Mucosa of rectum (tissue), 2 donors: ENCODE data around the gene PTPRD.
"Not testable (repeated sequence)": the region's sequence is repeated elsewhere in the genome, so short reads cannot be mapped to it uniquely, and the experiment has no call there.

ENCODE experiments used
- H3K27ac ChIP-seq, 2 donors: one replicate each; pipeline ENCODE4 v1.7.0; 2013; ENCODE audit warnings: inconsistent platforms in 2 of 2, low read depth in 2 of 2, low read length in 2 of 2
- H3K27me3 ChIP-seq, 2 donors: one replicate each; pipeline ENCODE4 v1.7.0; 2013; ENCODE audit warnings: low read length in 2 of 2; ENCODE audit not compliant: control insufficient read depth in 2 of 2, insufficient read depth in 2 of 2
- H3K36me3 ChIP-seq, 2 donors: one replicate each; pipeline ENCODE4 v1.7.0; 2013; ENCODE audit warnings: low read length in 2 of 2; ENCODE audit not compliant: control insufficient read depth in 2 of 2, insufficient read depth in 2 of 2
- H3K4me1 ChIP-seq, 2 donors: one replicate each; pipeline ENCODE4 v1.7.0; 2013; ENCODE audit warnings: low read length in 2 of 2, mild to moderate bottlenecking in 1 of 2; ENCODE audit not compliant: control insufficient read depth in 2 of 2, insufficient read depth in 2 of 2
- H3K4me3 ChIP-seq, 2 donors: one replicate each; pipeline ENCODE4 v1.7.0; 2013; ENCODE audit warnings: low read length in 2 of 2
- H3K9ac ChIP-seq, 2 donors: one replicate each; pipeline ENCODE4 v1.7.0; 2013; ENCODE audit warnings: low read length in 2 of 2, low read depth in 1 of 2, mild to moderate bottlenecking in 1 of 2
- H3K9me3 ChIP-seq, 2 donors: one replicate each; pipeline ENCODE4 v1.7.0; 2013; ENCODE audit warnings: low read length in 2 of 2; ENCODE audit not compliant: control insufficient read depth in 2 of 2
- donor health status: healthy.
- donor health status: Normal muscosa, but diverticular disease.

The PTPRD gene

GRCh38 chr9:9122230-9122875 lies 1490.4 kb downstream of the PTPRD start:
- H3K27me3 ChIP-seq = no peaks in the 10 kb centered on the region
- no peak overlapping the region for H3K4me3 ChIP-seq
- no peak overlapping the region for H3K9ac ChIP-seq
- H3K36me3 ChIP-seq = no peaks in the 10 kb centered on the region
- no peaks in the 10 kb centered on the region for H3K4me1 ChIP-seq
- no peaks in the 10 kb centered on the region for H3K9me3 ChIP-seq
- H3K27ac ChIP-seq = no peak overlapping the region

- Histone ChIP-seq H3K9ac (no peak overlapping the region), H3K27me3 (no peaks in the 10 kb centered on the region), H3K4me1 (no peaks in the 10 kb centered on the region), H3K4me3 (no peak overlapping the region), H3K36me3 (no peaks in the 10 kb centered on the region), H3K9me3 (no peaks in the 10 kb centered on the region), H3K27ac (no peak overlapping the region)
These were observed 1494.9 kb downstream of the PTPRD start for GRCh38 chr9:9117866-9118265.

GRCh38 chr9:9112001-9112720 lies 1500.6 kb downstream of the PTPRD start:
- no peaks in the 10 kb centered on the region for H3K36me3 ChIP-seq
- H3K27ac ChIP-seq = no peak overlapping the region
- H3K27me3 ChIP-seq = no peaks in the 10 kb centered on the region
- no peak overlapping the region for H3K4me3 ChIP-seq
- no peaks in the 10 kb centered on the region for H3K9me3 ChIP-seq
- H3K9ac ChIP-seq = no peak overlapping the region
- H3K4me1 ChIP-seq = no peaks in the 10 kb centered on the region

GRCh38 chr9:9108641-9109040 lies 1504.2 kb downstream of the PTPRD start:
- Histone ChIP-seq H3K36me3 (no peaks in the 10 kb centered on the region), H3K27ac (no peak overlapping the region), H3K9ac (no peak overlapping the region), H3K9me3 (no peaks in the 10 kb centered on the region), H3K27me3 (no peaks in the 10 kb centered on the region), H3K4me1 (no peaks in the 10 kb centered on the region), H3K4me3 (no peak overlapping the region)

- H3K9me3 ChIP-seq = no peaks in the 10 kb centered on the region
- H3K36me3 ChIP-seq = no peaks in the 10 kb centered on the region
- H3K27me3 ChIP-seq = no peaks in the 10 kb centered on the region
- no peak overlapping the region for H3K27ac ChIP-seq
- no peak overlapping the region for H3K4me3 ChIP-seq
- no peaks in the 10 kb centered on the region for H3K4me1 ChIP-seq
- H3K9ac ChIP-seq = no peak overlapping the region
These were observed 1510.5 kb downstream of the PTPRD start for GRCh38 chr9:9102295-9102694.

GRCh38 chr9:9100070-9100469 lies 1512.7 kb downstream of the PTPRD start:
- H3K36me3 ChIP-seq = no peaks in the 10 kb centered on the region
- no peak overlapping the region for H3K9ac ChIP-seq
- H3K9me3 ChIP-seq = no peaks in the 10 kb centered on the region
- no peak overlapping the region for H3K4me3 ChIP-seq
- H3K4me1 ChIP-seq = no peaks in the 10 kb centered on the region
- H3K27me3 ChIP-seq = no peaks in the 10 kb centered on the region
- no peak overlapping the region for H3K27ac ChIP-seq

GRCh38 chr9:9099646-9100045 lies 1513.2 kb downstream of the PTPRD start:
- H3K9me3 ChIP-seq = no peaks in the 10 kb centered on the region
- H3K9ac ChIP-seq = no peak overlapping the region
- H3K27ac ChIP-seq = no peak overlapping the region
- H3K36me3 ChIP-seq = no peaks in the 10 kb centered on the region
- H3K4me1 ChIP-seq = no peaks in the 10 kb centered on the region
- no peak overlapping the region for H3K4me3 ChIP-seq
- no peaks in the 10 kb centered on the region for H3K27me3 ChIP-seq

- not testable (repeated sequence) for H3K36me3 ChIP-seq, H3K27me3 ChIP-seq, H3K27ac ChIP-seq, H3K9ac ChIP-seq, H3K4me3 ChIP-seq, H3K4me1 ChIP-seq, H3K9me3 ChIP-seq
These were observed 1515.5 kb downstream of the PTPRD start for GRCh38 chr9:9097254-9097653.

- Histone ChIP-seq H3K9me3 (no peaks in the 10 kb centered on the region), H3K36me3 (no peaks in the 10 kb centered on the region), H3K4me3 (no peak overlapping the region), H3K4me1 (no peaks in the 10 kb centered on the region), H3K27me3 (no peaks in the 10 kb centered on the region), H3K9ac (no peak overlapping the region), H3K27ac (no peak overlapping the region)
These were observed 1521.4 kb downstream of the PTPRD start for GRCh38 chr9:9091387-9091786.

GRCh38 chr9:9079473-9079872 lies 1533.3 kb downstream of the PTPRD start:
- Histone ChIP-seq H3K4me3 (no peak overlapping the region), H3K36me3 (no peaks in the 10 kb centered on the region), H3K4me1 (no peaks in the 10 kb centered on the region), H3K27me3 (no peaks in the 10 kb centered on the region), H3K27ac (no peak overlapping the region), H3K9ac (no peak overlapping the region), H3K9me3 (no peaks in the 10 kb centered on the region)
